Tibial nerve (tissue), 4 donors: ENCODE measurements around the gene MMP14.

Experiments
- EP300 ChIP-seq, 2 donors: sonication (generic); formaldehyde crosslinking; IDR thresholded peaks; one replicate each; pipeline ENCODE4 v1.6.1; 2017; ENCODE audit warnings: antibody characterized with exemption in 2 of 2, mild to moderate bottlenecking in 1 of 2
- POLR2A ChIP-seq, 2 donors: fragments of 450-650 bp; IDR thresholded peaks; one replicate each; pipeline ENCODE4 v1.6.1; 2017; ENCODE audit warnings: antibody characterized with exemption in 2 of 2, mild to moderate bottlenecking in 2 of 2, moderate library complexity in 2 of 2
- TF ChIP-seq, protein P1 (sequence below), 5 experiments: fragments of 200-600 bp in 3 of 5; fragments of 450-650 bp in 2 of 5; sonication (generic) in 3 of 5; IDR thresholded peaks; one replicate each; pipeline ENCODE4 v1.5.1; 2016 to 2019; ENCODE audit warnings: antibody characterized with exemption in 5 of 5, mild to moderate bottlenecking in 3 of 5, moderate library complexity in 2 of 5

DNA sequence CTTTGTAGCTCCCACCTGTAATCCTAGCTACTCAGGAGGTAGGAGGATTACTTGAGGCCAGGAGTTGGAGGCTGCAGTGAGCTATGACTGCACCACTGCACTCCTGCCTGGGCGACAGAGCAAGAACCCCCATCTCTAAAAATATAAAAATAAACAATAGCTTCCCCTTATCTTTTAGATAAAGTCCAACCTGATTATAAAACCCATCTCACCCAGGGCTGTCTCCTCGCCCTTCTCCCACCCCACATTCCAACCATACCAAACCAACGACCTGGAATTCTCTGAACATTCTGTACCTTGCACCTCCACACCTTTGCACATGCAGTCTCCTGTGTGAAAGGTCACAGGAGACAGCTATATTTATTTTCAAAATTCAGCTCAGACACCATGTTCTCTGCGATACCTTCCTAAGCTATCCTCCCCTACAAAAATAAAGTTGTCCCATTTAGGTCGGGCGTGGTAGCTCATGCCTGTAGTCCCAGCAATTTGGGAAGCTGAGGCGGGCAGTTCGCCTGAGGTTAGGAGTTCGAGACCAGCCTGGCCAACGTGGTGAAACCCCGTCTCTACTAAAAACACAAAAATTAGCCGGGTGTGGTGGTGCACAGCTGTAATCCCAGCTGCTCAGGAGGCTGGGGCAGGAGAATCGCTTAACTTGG is 28.8 kb upstream of the MMP14 start:
- TF ChIP-seq, protein P1, sequence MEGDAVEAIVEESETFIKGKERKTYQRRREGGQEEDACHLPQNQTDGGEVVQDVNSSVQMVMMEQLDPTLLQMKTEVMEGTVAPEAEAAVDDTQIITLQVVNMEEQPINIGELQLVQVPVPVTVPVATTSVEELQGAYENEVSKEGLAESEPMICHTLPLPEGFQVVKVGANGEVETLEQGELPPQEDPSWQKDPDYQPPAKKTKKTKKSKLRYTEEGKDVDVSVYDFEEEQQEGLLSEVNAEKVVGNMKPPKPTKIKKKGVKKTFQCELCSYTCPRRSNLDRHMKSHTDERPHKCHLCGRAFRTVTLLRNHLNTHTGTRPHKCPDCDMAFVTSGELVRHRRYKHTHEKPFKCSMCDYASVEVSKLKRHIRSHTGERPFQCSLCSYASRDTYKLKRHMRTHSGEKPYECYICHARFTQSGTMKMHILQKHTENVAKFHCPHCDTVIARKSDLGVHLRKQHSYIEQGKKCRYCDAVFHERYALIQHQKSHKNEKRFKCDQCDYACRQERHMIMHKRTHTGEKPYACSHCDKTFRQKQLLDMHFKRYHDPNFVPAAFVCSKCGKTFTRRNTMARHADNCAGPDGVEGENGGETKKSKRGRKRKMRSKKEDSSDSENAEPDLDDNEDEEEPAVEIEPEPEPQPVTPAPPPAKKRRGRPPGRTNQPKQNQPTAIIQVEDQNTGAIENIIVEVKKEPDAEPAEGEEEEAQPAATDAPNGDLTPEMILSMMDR (IDR thresholded peaks at IDR 0.05) = no peak
- TF ChIP-seq POLR2A (IDR thresholded peaks at IDR 0.05) = no peak
- TF ChIP-seq EP300 (IDR thresholded peaks at IDR 0.05) = no peak
